Stomach smooth muscle (tissue), 2 donors: Measurements from ENCODE around the gene CD276.
A peak's percentile ranks its signal among the peaks of the same experiment; 100 is the strongest.
"Not testable (repeated sequence)": the region's sequence is repeated elsewhere in the genome, so short reads cannot be mapped to it uniquely, and the experiment has no call there.

ENCODE experiments used
- H3K27ac ChIP-seq: one replicate; pipeline ENCODE4 v1.7.0; 2013; ENCODE audit warnings: mild to moderate bottlenecking, low read length, inconsistent platforms
- H3K27me3 ChIP-seq, 2 donors: one replicate each; pipeline ENCODE4 v1.7.0; 2013; ENCODE audit warnings: low read length in 2 of 2; ENCODE audit not compliant: insufficient read depth in 2 of 2, control insufficient read depth in 1 of 2
- H3K36me3 ChIP-seq, 2 donors: one replicate each; pipeline ENCODE4 v1.7.0; 2013; ENCODE audit warnings: low read length in 2 of 2; ENCODE audit not compliant: control insufficient read depth in 2 of 2, insufficient read depth in 2 of 2
- H3K4me1 ChIP-seq: one replicate; pipeline ENCODE4 v1.7.0; 2013; ENCODE audit warnings: low read length; ENCODE audit not compliant: control insufficient read depth, insufficient read depth
- H3K4me3 ChIP-seq, 2 donors: one replicate each; pipeline ENCODE4 v1.7.0; 2013; ENCODE audit warnings: low read length in 2 of 2
- H3K9ac ChIP-seq, 2 donors: one replicate each; pipeline ENCODE4 v1.7.0; 2013; ENCODE audit warnings: low read length in 2 of 2, mild to moderate bottlenecking in 1 of 2
- H3K9me3 ChIP-seq, 2 donors: one replicate each; pipeline ENCODE4 v1.7.0; 2013; ENCODE audit warnings: low read length in 2 of 2; ENCODE audit not compliant: control insufficient read depth in 2 of 2
- donor health status: healthy.
- donor health status: Pancreatic carcinoma.

The CD276 gene

DNA sequence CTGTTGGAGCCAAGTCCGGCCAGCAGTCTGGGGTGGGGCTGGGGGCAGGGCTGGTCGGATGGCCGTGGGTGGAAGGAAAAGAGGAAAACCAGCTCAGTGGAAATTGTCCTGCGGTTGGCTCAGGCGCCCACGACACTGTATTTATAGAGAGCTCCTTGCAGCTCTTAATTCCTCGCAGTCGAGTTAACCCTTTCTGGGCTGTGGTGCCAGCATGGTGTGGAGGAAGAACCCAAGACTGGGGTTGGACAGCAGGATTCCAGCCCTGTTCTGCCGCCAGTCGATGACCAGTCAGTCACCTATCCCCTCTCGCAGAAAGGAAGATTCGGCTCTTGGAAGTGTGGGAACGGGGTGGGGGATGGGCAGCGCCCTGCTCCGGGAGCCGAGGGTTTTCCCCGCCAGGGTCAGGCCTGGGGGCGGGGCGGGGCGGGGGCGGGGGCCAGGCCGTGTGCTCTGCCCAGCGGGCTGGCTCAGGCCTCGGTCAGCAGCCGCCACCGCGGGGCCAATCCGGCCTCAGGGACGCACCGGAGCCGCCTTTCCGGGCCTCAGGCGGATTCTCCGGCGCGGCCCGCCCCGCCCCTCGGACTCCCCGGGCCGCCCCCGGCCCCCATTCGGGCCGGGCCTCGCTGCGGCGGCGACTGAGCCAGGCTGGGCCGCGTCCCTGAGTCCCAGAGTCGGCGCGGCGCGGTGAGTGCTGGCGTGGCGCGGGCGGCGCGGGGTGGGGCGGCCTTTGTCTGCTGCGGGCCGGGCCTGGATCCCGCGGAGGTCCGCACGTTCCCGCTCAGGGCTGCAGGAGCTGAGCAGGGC, at the start of gene CD276:
Gene CD276, plus strand, starts transcription at position 607 of the 804 bp plus-strand sequence. CDS start 15,257 bp downstream, outside the sequence.
- no peaks in the 10 kb centered on the region for H3K36me3 ChIP-seq
- H3K9ac ChIP-seq: peak within 1 kb of the TSS; percentile 51 to 60
- peak within 1 kb of the TSS; percentile 55 for H3K27ac ChIP-seq
- no peaks in the 10 kb centered on the region for H3K27me3 ChIP-seq
- peak within 1 kb of the TSS; percentile 75 to 82 for H3K4me3 ChIP-seq
- H3K4me1 ChIP-seq: peaks cover 40% of the 10 kb centered on the region
- no peaks in the 10 kb centered on the region for H3K9me3 ChIP-seq

DNA sequence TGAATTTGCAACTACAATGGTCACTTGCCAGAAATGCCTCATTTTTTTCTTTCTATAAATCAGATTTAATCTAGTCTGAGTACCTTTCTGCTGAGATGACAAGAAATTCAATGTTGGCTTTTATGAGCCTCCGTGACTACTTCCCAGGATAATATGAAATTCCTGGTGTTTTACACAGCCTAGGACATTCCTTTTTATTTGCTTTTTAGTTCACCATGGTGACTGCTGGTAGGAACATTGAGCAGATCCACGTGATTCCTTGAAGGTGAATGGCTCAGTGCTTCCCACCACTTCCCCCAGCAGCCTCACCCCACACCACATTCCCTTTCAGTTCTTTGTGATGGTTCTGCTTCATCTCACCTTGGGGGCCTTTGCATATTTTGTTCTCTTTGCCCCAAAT, 46.7 kb upstream of the CD276 start:
- peaks cover 8% of the 10 kb centered on the region for H3K4me1 ChIP-seq

DNA sequence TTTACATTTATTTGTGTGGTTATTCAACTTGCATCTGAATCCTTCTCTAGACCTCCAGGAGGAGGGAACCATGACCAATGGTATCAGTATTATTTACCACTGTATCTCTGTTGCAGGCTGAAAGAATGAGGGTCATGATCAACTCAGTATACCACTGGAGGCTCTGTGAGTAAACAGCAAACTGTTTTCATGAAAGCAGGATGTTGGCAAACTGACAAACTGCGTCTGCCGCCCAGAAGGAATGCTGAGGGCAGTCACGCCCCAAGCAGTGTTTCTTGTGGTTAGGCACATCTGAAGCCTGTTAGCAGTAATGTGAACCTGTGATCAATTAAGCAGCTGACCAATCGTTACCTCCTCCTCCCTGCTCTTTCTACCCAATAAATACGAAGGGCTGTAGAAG, 44.7 kb upstream of the CD276 start:
- H3K9ac ChIP-seq, H3K9me3 ChIP-seq, H3K36me3 ChIP-seq, H3K4me1 ChIP-seq, H3K4me3 ChIP-seq, H3K27me3 ChIP-seq, H3K27ac ChIP-seq: not testable (repeated sequence)

More for the DNA sequence above, 46.7 kb upstream of the CD276 start:
- H3K9ac ChIP-seq: no peak overlapping the region
- no peak overlapping the region for H3K4me3 ChIP-seq
- no peaks in the 10 kb centered on the region for H3K9me3 ChIP-seq
- H3K27ac ChIP-seq: no peak overlapping the region
- H3K27me3 ChIP-seq: peaks cover 0 to 2% of the 10 kb centered on the region in 2 donors
- H3K36me3 ChIP-seq: no peaks in the 10 kb centered on the region

DNA sequence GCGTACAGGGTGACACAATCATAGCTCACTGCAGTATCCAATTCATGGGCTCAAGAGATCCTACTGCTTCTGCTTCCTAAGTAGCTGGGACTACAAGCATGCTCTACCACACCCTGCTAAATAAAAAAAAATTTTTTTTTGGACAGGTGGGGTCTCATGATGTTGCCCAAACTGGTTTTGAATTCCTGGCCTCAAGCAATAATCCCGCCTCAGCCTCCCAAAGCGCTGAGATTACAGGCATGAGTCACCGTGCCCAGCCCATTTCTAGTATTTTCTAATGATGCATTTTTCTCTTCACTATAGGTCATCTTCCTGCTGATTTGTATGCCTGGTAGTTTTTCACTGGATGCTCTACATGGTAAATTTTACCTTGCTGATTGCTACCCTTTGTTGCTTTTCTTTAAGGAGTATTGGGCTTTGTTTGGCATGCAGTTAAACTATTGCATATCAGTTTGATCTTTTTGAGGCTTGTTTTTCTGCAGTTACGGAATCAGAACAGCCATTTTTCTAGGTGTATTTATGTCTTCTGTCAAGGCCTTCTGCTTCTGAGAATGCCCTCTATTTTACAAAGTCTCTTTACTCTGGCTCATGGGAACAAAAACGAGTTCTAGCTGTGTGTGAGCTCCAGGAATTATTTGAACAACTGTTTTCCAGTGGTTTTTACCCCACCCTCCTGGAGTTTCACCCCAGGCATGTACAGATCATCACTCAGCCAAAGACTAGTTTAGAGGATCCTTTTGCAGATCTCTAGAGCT, 36.7 kb upstream of the CD276 start:
- no peaks in the 10 kb centered on the region for H3K27me3 ChIP-seq
- no peak overlapping the region for H3K9ac ChIP-seq
- H3K4me3 ChIP-seq: no peak overlapping the region
- H3K36me3 ChIP-seq: no peaks in the 10 kb centered on the region
- H3K27ac ChIP-seq: no peak overlapping the region
- H3K9me3 ChIP-seq: no peaks in the 10 kb centered on the region
- H3K4me1 ChIP-seq: no peaks in the 10 kb centered on the region

DNA sequence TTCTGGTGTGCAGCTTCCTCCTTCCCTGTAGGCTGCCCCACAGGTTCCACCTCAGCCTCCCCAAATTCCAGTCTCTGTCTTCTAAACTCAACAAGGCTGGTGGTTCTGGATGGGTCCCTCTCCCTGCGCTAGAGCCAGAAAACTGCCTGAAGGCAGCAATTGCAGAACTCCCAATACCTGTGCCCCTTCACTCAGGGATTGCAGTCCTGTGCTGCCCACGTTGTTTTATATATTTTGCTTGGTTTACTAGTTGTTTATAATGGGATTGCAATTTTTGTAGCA, 36.2 kb upstream of the CD276 start:
- no peak overlapping the region for H3K27ac ChIP-seq
- no peaks in the 10 kb centered on the region for H3K4me1 ChIP-seq
- H3K27me3 ChIP-seq: no peaks in the 10 kb centered on the region
- H3K4me3 ChIP-seq: no peak overlapping the region
- H3K9me3 ChIP-seq: no peaks in the 10 kb centered on the region
- H3K36me3 ChIP-seq: no peaks in the 10 kb centered on the region
- no peak overlapping the region for H3K9ac ChIP-seq

DNA sequence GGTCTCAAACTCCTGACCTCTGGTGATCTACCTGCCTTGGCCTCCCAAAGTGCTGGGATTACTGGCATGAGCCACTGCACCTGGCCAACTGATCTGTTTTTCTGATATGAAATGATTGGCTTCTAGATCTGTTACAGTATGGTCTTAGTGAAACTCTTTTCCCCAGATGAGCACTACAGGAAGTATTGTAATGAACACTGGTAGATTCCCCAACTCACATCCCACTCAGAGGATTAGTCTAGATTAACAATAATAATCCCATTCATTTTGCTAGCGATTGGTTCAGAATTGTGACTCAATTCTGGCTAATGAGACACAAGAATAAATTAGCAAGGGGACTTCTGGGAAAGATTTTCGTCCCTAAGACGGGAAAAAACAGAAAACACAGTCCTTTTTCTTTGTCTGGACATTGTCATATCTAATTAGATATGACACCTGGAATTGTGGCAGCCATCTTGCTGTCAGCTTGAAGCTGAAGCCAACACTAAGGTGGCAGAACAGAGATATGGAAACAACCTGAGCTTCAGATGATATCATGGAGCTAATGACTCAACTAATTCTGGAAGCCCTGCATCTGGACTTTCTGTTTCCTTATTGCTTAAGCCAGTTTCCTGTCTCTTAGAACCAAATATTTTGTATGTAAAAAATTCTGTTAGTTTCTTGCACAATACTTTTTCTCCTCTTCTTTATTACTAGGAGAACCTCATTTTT, 33.6 kb upstream of the CD276 start:
- H3K36me3 ChIP-seq: no peaks in the 10 kb centered on the region
- H3K4me1 ChIP-seq: no peaks in the 10 kb centered on the region
- no peak overlapping the region for H3K9ac ChIP-seq
- no peak overlapping the region for H3K4me3 ChIP-seq
- H3K9me3 ChIP-seq: no peaks in the 10 kb centered on the region
- no peaks in the 10 kb centered on the region for H3K27me3 ChIP-seq
- H3K27ac ChIP-seq: no peak overlapping the region

DNA sequence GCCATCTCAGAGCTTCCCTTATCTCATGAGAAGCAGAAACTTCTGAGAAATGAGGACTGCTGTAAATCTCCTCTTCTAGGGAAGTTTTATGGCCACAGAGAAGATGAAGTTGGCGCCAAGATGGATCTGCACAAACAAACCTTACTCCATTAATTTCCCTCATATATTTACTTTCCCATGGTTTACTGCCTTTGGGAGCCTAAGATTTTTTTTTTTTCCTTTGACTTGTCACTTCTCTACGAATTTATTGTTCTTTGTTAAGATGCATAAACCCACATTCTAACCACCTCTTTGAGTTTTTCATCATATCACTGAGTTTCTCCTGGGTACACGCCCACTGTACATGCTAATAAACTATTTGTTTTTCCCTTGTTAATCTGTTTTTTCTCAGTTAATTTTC, 29.5 kb upstream of the CD276 start:
- H3K9ac ChIP-seq: no peak overlapping the region

DNA sequence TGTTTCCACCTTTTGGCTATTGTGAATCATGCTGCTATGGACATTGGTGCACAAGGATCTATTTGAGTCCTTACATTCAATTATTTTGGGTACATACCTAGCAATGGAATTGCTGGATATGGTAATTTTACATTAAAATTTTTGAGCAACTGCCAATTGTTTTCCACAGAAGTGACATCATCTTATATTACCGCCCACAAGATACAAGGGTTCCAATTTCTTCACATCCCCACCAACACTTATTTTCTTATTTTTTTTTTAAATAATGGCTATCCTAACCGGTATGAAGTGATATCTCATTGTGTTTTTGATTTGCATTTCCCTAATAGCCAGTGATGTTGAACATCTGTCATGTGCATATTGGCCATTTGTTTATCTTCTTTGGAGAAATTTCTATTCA, 28.5 kb upstream of the CD276 start:
- no peaks in the 10 kb centered on the region for H3K9me3 ChIP-seq
- H3K4me1 ChIP-seq: no peaks in the 10 kb centered on the region
- no peak overlapping the region for H3K27ac ChIP-seq
- H3K36me3 ChIP-seq: no peaks in the 10 kb centered on the region
- H3K27me3 ChIP-seq: no peaks in the 10 kb centered on the region
- no peak overlapping the region for H3K9ac ChIP-seq
- no peak overlapping the region for H3K4me3 ChIP-seq

More for the DNA sequence above, 29.5 kb upstream of the CD276 start:
- Histone ChIP-seq H3K36me3 (no peaks in the 10 kb centered on the region), H3K27ac (no peak overlapping the region), H3K9me3 (no peaks in the 10 kb centered on the region), H3K4me1 (no peaks in the 10 kb centered on the region), H3K4me3 (no peak overlapping the region), H3K27me3 (no peaks in the 10 kb centered on the region)

DNA sequence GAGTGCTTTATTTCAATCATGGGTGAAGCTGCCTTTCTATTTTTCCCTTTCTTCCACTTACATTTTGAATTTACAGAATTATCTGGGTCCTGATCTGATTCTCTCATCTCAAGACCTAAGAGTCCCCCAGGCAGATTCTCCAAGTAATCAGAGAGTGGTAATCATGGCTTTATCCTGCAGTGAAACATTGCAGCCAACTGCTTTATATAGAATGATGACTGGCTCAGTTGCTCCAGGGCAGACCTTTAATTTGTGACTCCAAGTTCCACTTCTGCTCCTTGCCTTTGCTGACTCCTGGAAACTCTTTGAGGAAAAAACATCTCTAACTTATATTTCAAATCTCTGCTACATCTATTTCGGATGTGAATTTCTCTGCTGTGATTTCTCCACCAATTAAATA, 25.5 kb upstream of the CD276 start:
- Histone ChIP-seq H3K4me3 (no peak overlapping the region), H3K27me3 (no peaks in the 10 kb centered on the region), H3K9me3 (no peaks in the 10 kb centered on the region), H3K36me3 (no peaks in the 10 kb centered on the region), H3K9ac (no peak overlapping the region), H3K4me1 (no peaks in the 10 kb centered on the region), H3K27ac (no peak overlapping the region)

DNA sequence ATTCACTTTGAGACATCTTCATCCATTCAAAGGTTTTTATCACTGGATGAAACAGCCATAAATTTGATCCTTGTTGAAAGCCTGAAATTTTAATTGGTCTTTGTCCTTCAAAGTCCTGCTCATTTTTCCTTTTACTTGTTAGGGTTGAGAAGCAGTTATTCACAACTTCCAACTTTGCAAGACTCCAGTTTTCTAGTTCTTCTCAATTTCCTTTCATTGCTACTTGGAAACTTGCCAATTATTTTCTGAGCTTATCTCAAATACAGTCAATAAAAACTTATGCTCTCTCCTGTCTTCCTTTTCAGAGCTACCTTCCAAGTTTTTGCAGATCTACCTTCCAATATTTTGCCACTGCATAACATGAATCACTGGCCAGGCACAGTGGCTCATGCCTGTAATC, 23.7 kb upstream of the CD276 start:
- H3K36me3 ChIP-seq: no peaks in the 10 kb centered on the region
- H3K9me3 ChIP-seq: no peaks in the 10 kb centered on the region
- H3K27me3 ChIP-seq: no peaks in the 10 kb centered on the region
- no peaks in the 10 kb centered on the region for H3K4me1 ChIP-seq
- no peak overlapping the region for H3K9ac ChIP-seq
- no peak overlapping the region for H3K27ac ChIP-seq
- H3K4me3 ChIP-seq: no peak overlapping the region
